Measurements from ENCODE around the gene GABRB1. TPM values are rescaled to one million over a fixed set of nuclear protein-coding genes. Genes with fewer than 3 reads are reported as not detected.

Gene GABRB1
- total RNA-seq, 1 donor from 2014 or later = 0.29 TPM

GRCh38 chr4:47251348-47252135 lies 220.2 kb downstream of the GABRB1 start:
- no peak for TF ChIP-seq CTCF (conservative IDR thresholded peaks at IDR 0.05; ENCODE audit: low read depth, low read length)
- H3K4me3 ChIP-seq (ENCODE audit: low read depth, low read length) = no peak overlapping the region
- no peak for DNase-seq (ENCODE audit: low read depth)

- no peak overlapping the region for H3K4me3 ChIP-seq (ENCODE audit: low read depth, low read length)
- no peak for TF ChIP-seq CTCF (conservative IDR thresholded peaks at IDR 0.05; ENCODE audit: low read depth, low read length)
- DNase-seq (ENCODE audit: low read depth) = no peak
Measured at GRCh38 chr4:47263721-47264120, 232.4 kb downstream of the GABRB1 start.

GRCh38 chr4:47270201-47270888 lies 239.0 kb downstream of the GABRB1 start:
- no peak for TF ChIP-seq CTCF (conservative IDR thresholded peaks at IDR 0.05; ENCODE audit: low read depth, low read length)
- H3K4me3 ChIP-seq (ENCODE audit: low read depth, low read length) = no peak overlapping the region
- no peak for DNase-seq (ENCODE audit: low read depth)

GRCh38 chr4:47271291-47271690 lies 239.9 kb downstream of the GABRB1 start:
- DNase-seq (ENCODE audit: low read depth) = no peak
- no peak for TF ChIP-seq CTCF (conservative IDR thresholded peaks at IDR 0.05; ENCODE audit: low read depth, low read length)
- no peak overlapping the region for H3K4me3 ChIP-seq (ENCODE audit: low read depth, low read length)

GRCh38 chr4:47274901-47275300 lies 243.5 kb downstream of the GABRB1 start:
- TF ChIP-seq CTCF (conservative IDR thresholded peaks at IDR 0.05; ENCODE audit: low read depth, low read length) = no peak
- no peak overlapping the region for H3K4me3 ChIP-seq (ENCODE audit: low read depth, low read length)
- DNase-seq (ENCODE audit: low read depth) = no peak

- TF ChIP-seq CTCF (conservative IDR thresholded peaks at IDR 0.05; ENCODE audit: low read depth, low read length) = no peak
- DNase-seq (ENCODE audit: low read depth) = no peak
- H3K4me3 ChIP-seq (ENCODE audit: low read depth, low read length) = no peak overlapping the region
Measured at GRCh38 chr4:47275595-47275994, 244.2 kb downstream of the GABRB1 start.
